HepG2 (cell line): Measurements from ENCODE around the gene UROS. TPM values are rescaled to one million over a fixed set of nuclear protein-coding genes. Genes with fewer than 3 reads are reported as not detected.

ENCODE experiments used
- AKNA ChIP-seq: sonication (generic); formaldehyde crosslinking; IDR thresholded peaks from 2 replicates; pipeline ENCODE4 v1.4.0; 2020; ENCODE audit warnings: missing genetic modification reagents, borderline replicate concordance
- ARNTL ChIP-seq: sonication (generic); formaldehyde crosslinking; IDR thresholded peaks from 2 replicates; pipeline ENCODE4 v1.4.0; 2020; ENCODE audit warnings: mild to moderate bottlenecking, missing genetic modification reagents
- ATM ChIP-seq: fragments of 450-650 bp; IDR thresholded peaks from 2 replicates; pipeline ENCODE4 v1.7.1; 2017; ENCODE audit warnings: mild to moderate bottlenecking, borderline replicate concordance
- CREB1 ChIP-seq, 2 experiments: fragments of 450-650 bp in 1 of 2; IDR thresholded peaks; 2 replicates each; pipeline ENCODE4 v1.6.1; 2016 to 2017; ENCODE audit warnings: control low read depth in 1 of 2, mild to moderate bottlenecking in 1 of 2, missing compliant biosample characterization in 1 of 2, missing genetic modification characterization in 1 of 2
- MAFF ChIP-seq: IDR thresholded peaks from 2 replicates; pipeline ENCODE4 v1.6.1; 2011; ENCODE audit warnings: low read depth, low read length, improper control_type of control experiment
- ONECUT2 ChIP-seq: sonication (generic); formaldehyde crosslinking; IDR thresholded peaks from 2 replicates; pipeline ENCODE4 v1.4.0; 2020; ENCODE audit warnings: missing genetic modification reagents
- RBFOX2 ChIP-seq: fragments of 200-400 bp; formaldehyde crosslinking; IDR thresholded peaks from 2 replicates; pipeline ENCODE4 v1.6.1; 2017; ENCODE audit warnings: low read depth, mild to moderate bottlenecking, low read length
- SIN3B ChIP-seq: fragments of 150-350 bp; IDR thresholded peaks from 2 replicates; pipeline ENCODE4 v1.6.1; 2014; ENCODE audit warnings: low read length
- SPEN ChIP-seq: sonication (generic); formaldehyde crosslinking; IDR thresholded peaks from 2 replicates; pipeline ENCODE4 v1.5.1; 2020; ENCODE audit warnings: low read depth, mild to moderate bottlenecking, missing genetic modification reagents
- SUZ12 ChIP-seq: fragments of 150-350 bp; IDR thresholded peaks from 2 replicates; pipeline ENCODE4 v1.6.1; 2014; ENCODE audit warnings: low read depth, low read length
- ZBTB43 ChIP-seq: sonication (generic); formaldehyde crosslinking; conservative IDR thresholded peaks from 2 replicates; pipeline ENCODE4 v1.4.0; 2020; ENCODE audit warnings: missing genetic modification reagents
- ZC3H13 ChIP-seq: sonication (generic); formaldehyde crosslinking; IDR thresholded peaks from 2 replicates; pipeline ENCODE4 v1.8.1; 2023; ENCODE audit warnings: mild to moderate bottlenecking, missing genetic modification reagents, moderate library complexity
- ZFP90 ChIP-seq: sonication (generic); formaldehyde crosslinking; IDR thresholded peaks from 2 replicates; pipeline ENCODE4 v1.8.0; 2022; ENCODE audit warnings: missing genetic modification reagents, mild to moderate bottlenecking, inconsistent platforms, borderline replicate concordance
- ZNF224 ChIP-seq: sonication (generic); formaldehyde crosslinking; IDR thresholded peaks from 2 replicates; pipeline ENCODE4 v1.5.0; 2020; ENCODE audit warnings: mild to moderate bottlenecking, missing genetic modification reagents
- ZNF354B ChIP-seq: sonication (generic); formaldehyde crosslinking; IDR thresholded peaks from 2 replicates; pipeline ENCODE4 v1.8.0; 2022; ENCODE audit warnings: mild to moderate bottlenecking, missing genetic modification reagents
- ZNF737 ChIP-seq: sonication (generic); formaldehyde crosslinking; IDR thresholded peaks from 2 replicates; pipeline ENCODE4 v1.5.0; 2020; ENCODE audit warnings: missing genetic modification reagents, mild to moderate bottlenecking, borderline replicate concordance
- ZNF781 ChIP-seq: sonication (generic); formaldehyde crosslinking; IDR thresholded peaks from 2 replicates; pipeline ENCODE4 v1.5.1; 2020; ENCODE audit warnings: borderline replicate concordance, mild to moderate bottlenecking, missing genetic modification reagents; ENCODE audit errors: not compliant biosample characterization
- ZNF792 ChIP-seq: IDR thresholded peaks from 2 replicates; pipeline ENCODE4 v1.6.1; 2016
- polyA plus RNA-seq, 8 experiments: library from polyadenylated mRNA; depleted of rRNA in 3 of 8; stranded (reverse) in 7 of 8; unstranded in 1 of 8; fragments of >200 nt; fragmentation: Illumina TruSeq in 4 of 8; extraction: Trizol in 4 of 8; gene quantifications; 2 replicates each; pipeline versions ENCODE4 v1.2.1 to v1.2.3, GENCODE V29; 2011 to 2016; ENCODE audit warnings: low read depth in 4 of 8, missing spikeins in 1 of 8, mixed read lengths in 1 of 8; ENCODE audit not compliant: insufficient read depth in 1 of 8
- total RNA-seq, 5 experiments: library from RNA; depleted of rRNA; stranded (reverse); fragments of >200 nt; fragmentation: Illumina TruSeq; extraction: Trizol; gene quantifications; 2 replicates each; pipeline ENCODE4 v1.2.3, GENCODE V29; 2016; ENCODE audit warnings: low read depth in 1 of 5
- TF ChIP-seq, protein P1 (sequence below): sonication (generic); formaldehyde crosslinking; IDR thresholded peaks from 2 replicates; pipeline ENCODE4 v1.4.0; 2020; ENCODE audit warnings: missing genetic modification reagents, low read depth, mild to moderate bottlenecking, borderline replicate concordance
- TF ChIP-seq, protein P2 (sequence below): sonication (generic); formaldehyde crosslinking; IDR thresholded peaks from 2 replicates; pipeline ENCODE4 v1.5.0; 2020; ENCODE audit warnings: mild to moderate bottlenecking, low read depth, missing genetic modification reagents, borderline replicate concordance

Gene UROS
- total and polyA plus RNA-seq, 2 of the 13 experiments (the other 11 are each of a cell fraction or from before 2014, with no cell fraction given), result 14.8 to 49.9 TPM

DNA sequence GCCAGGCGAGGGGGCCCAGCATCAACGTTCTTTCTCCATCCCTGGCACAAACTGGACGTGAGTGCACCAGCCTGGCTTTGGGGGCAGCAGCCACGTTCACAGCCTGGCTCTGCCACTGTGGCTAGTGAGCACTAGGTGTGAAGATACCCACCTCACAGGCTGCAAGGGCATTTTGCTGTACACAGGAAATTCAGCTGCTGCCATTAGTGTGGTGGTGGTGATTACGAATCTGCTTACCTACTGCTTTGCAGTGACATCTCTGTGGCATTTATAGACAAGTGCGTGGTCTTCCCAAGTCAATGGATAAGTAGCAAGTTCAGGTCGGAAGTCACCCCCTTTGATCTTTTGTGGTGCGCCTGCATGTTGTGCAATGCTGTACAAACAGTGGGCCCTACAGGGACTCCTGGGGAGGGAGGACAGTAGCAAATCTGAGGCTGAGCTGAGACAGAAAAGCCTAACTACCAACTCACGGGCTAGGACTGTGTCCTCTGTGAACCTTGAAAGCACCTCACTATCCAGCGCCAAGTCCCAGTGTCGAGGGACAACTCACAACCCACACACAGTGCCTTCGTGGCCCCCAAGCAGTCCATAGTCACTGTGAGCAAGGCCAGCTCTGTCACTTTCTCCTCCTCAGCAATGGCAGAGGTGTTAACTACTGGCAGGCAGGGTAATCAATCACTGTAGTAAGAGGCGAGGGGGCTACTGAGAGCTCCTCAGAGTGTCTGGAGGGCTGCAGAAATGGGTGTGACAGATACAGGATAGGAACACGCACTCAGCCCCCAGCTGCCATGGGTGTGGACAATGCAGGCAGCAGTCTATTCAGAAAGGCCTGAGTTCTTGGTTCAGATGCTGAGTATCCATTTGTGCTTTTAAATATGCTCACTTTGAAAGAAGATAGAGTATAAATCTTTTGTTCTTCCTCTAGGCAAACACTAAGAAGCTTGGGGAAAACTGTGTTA lies 30.4 kb downstream of the UROS start (continued):
- TF ChIP-seq AKNA (CRISPR knock-in tag), result no peak
- peak; percentile 23; the same call in 1 of the 2 replicates for TF ChIP-seq ZNF737 (CRISPR knock-in tag)
- TF ChIP-seq ARNTL, result peak; percentile 77
- no peak for TF ChIP-seq ZNF354B (CRISPR knock-in tag)
- TF ChIP-seq MAFF, result peak; percentile 27; the same call in 1 of the 2 replicates
- no peak for TF ChIP-seq SIN3B
- TF ChIP-seq SPEN (CRISPR knock-in tag), result peak; percentile 74; the same call in 1 of the 2 replicates
- TF ChIP-seq RBFOX2, result no peak
- no peak for TF ChIP-seq ZNF224
- no peak for TF ChIP-seq CREB1 (IDR thresholded peaks at IDR 0.05)
- peak; percentile 65; the same call in 1 of the 2 replicates for TF ChIP-seq CREB1 (CRISPR knock-in tag; IDR thresholded peaks at IDR 0.05)
- TF ChIP-seq ZBTB43 (CRISPR knock-in tag), result no peak
- TF ChIP-seq ZC3H13 (CRISPR knock-in tag), result no peak
- TF ChIP-seq, protein P1, sequence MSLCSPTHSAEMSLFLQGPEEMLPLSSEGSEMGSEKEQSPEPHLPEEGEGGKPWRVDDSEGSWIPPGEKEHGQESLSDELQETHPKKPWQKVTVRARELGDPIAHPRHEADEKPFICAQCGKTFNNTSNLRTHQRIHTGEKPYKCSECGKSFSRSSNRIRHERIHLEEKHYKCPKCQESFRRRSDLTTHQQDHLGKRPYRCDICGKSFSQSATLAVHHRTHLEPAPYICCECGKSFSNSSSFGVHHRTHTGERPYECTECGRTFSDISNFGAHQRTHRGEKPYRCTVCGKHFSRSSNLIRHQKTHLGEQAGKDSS (CRISPR knock-in tag), result peak; percentile 63; the same call in 1 of the 2 replicates
- peak; percentile 89 for TF ChIP-seq ZNF792
- TF ChIP-seq, protein P2, sequence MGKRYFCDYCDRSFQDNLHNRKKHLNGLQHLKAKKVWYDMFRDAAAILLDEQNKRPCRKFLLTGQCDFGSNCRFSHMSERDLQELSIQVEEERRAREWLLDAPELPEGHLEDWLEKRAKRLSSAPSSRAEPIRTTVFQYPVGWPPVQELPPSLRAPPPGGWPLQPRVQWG (CRISPR knock-in tag), result no peak
- TF ChIP-seq ZNF781 (CRISPR knock-in tag), result no peak
- TF ChIP-seq ZFP90 (CRISPR knock-in tag), result peak; percentile 56; the same call in 1 of the 2 replicates
- no peak for TF ChIP-seq ATM
- TF ChIP-seq ONECUT2 (CRISPR knock-in tag), result peak; percentile 65; the same call in 1 of the 2 replicates
- TF ChIP-seq SUZ12, result no peak
